Muscle layer of colon (tissue), 2 donors: ENCODE measurements around the gene USP17L22.
"Not testable (repeated sequence)": the region's sequence is repeated elsewhere in the genome, so short reads cannot be mapped to it uniquely, and the experiment has no call there.

Experiments
- H3K27ac ChIP-seq: one replicate; pipeline ENCODE4 v1.7.0; 2013; ENCODE audit warnings: low read depth, mild to moderate bottlenecking, low read length, moderate library complexity
- H3K27me3 ChIP-seq, 2 donors: one replicate each; pipeline ENCODE4 v1.7.0; 2013; ENCODE audit warnings: low read length in 2 of 2, mild to moderate bottlenecking in 2 of 2; ENCODE audit not compliant: insufficient read depth in 2 of 2, control insufficient read depth in 1 of 2
- H3K36me3 ChIP-seq: one replicate; pipeline ENCODE4 v1.7.0; 2013; ENCODE audit warnings: mild to moderate bottlenecking, low read length; ENCODE audit not compliant: insufficient read depth
- H3K4me1 ChIP-seq: one replicate; pipeline ENCODE4 v1.7.0; 2013; ENCODE audit warnings: mild to moderate bottlenecking, low read length; ENCODE audit not compliant: insufficient read depth
- H3K4me3 ChIP-seq, 2 donors: one replicate each; pipeline ENCODE4 v1.7.0; 2013; ENCODE audit warnings: low read length in 2 of 2, low read depth in 1 of 2, mild to moderate bottlenecking in 1 of 2, moderate library complexity in 1 of 2
- H3K9ac ChIP-seq: one replicate; pipeline ENCODE4 v1.7.0; 2013; ENCODE audit warnings: low read length
- H3K9me3 ChIP-seq: one replicate; pipeline ENCODE4 v1.7.0; 2013; ENCODE audit warnings: mild to moderate bottlenecking, low read length
- donor health status: abdominal sarcoma.
- donor health status: Adenocarcinoma of cecum.

Gene USP17L22

GRCh38 chr4:9271719-9272118 is 4.3 kb downstream of the USP17L22 start:
- not testable (repeated sequence) for H3K9me3 ChIP-seq, H3K9ac ChIP-seq, H3K4me3 ChIP-seq, H3K36me3 ChIP-seq, H3K27ac ChIP-seq, H3K27me3 ChIP-seq, H3K4me1 ChIP-seq
